A549 treated with ZK216348 at 1 μM for 4 hours (cell line): ENCODE data around the gene FAM3C. TPM values are rescaled to one million over a fixed set of nuclear protein-coding genes. Genes with fewer than 3 reads are reported as not detected.

Experiments used
- total RNA-seq: library from RNA; stranded (reverse); fragments of 200-300 nt; extraction: Qiagen RNA extraction; gene quantifications from 5 replicates; pipeline ENCODE4 v1.2.3, GENCODE V29; 2022; ENCODE audit warnings: low read depth

The FAM3C gene
- 30.2 to 44.2 TPM (median 39.0 TPM) in 5 replicates for total RNA-seq

GRCh38 chr7:121395961-121396757, at the start of gene FAM3C:
TSS of gene FAM3C (minus strand) at chr7:121396308. CDS start at chr7:121382969, 13,339 bp downstream.

GRCh38 chr7:121328508-121329190, 67.5 kb downstream of the FAM3C start, which contains the start of gene WNT16:
TSS of gene WNT16 (plus strand) at chr7:121329000. CDS start at chr7:121329293, 293 bp downstream.

Other genes with a start within 250 kb of the FAM3C start
- gene WNT16, start 67.3 kb downstream of the FAM3C start, total RNA-seq = 0.07 to 0.19 TPM (median 0.13 TPM) in 4 of 5 replicates, not detected in the other